GM13976 (cell line): ENCODE results near the gene COX19.
A peak's percentile ranks its signal among the peaks of the same experiment; 100 is the strongest.

Experiments
- DNase-seq: peaks from one replicate; pipeline ENCODE4 v3.0.0; 2012; ENCODE audit warnings: low spot score
- CTCF ChIP-seq: IDR thresholded peaks from 2 replicates; pipeline ENCODE4 v1.5.1; 2012; ENCODE audit warnings: borderline replicate concordance, mild to moderate bottlenecking; ENCODE audit not compliant: insufficient read depth; ENCODE audit errors: extremely low read depth, missing control alignments, control extremely low read depth
- in situ Hi-C: fragments of 300-500 bp; cut with MboI; formaldehyde crosslinking; loops from one replicate; pipeline ENCODE4 v1.12.0; 2022; ENCODE audit warnings: low sequenced_read_pairs, mixed read lengths, inconsistent platforms; ENCODE audit not compliant: unreplicated experiment

The COX19 gene

GRCh38 chr7:994592-995308 lies 19.4 kb upstream of the COX19 start:
- no peak for DNase-seq
- in situ Hi-C loops: loop anchor here (10.0 kb wide), 2 partner anchors 90 to 180 kb away; partner anchors contain the start of gene GPER1
- TF ChIP-seq CTCF: no peak

- DNase-seq: peak; percentile 94
- peak; percentile 100 for TF ChIP-seq CTCF
- in situ Hi-C loops: loop anchor here (10.0 kb wide), 2 partner anchors 92 to 182 kb away; partner anchors contain the start of gene GPER1
Observed at GRCh38 chr7:992709-993607, 17.6 kb upstream of the COX19 start.

- TF ChIP-seq CTCF: no peak
- no peak for DNase-seq
- in situ Hi-C loops: loop anchor here (10.0 kb wide), 2 partner anchors 93 to 183 kb away; partner anchors contain the start of gene GPER1
Observed at GRCh38 chr7:991729-992656, 16.6 kb upstream of the COX19 start.

- in situ Hi-C loops: loop anchor here (10.0 kb wide), 2 partner anchors 94 to 184 kb away; partner anchors contain the start of gene GPER1
- TF ChIP-seq CTCF: no peak
- no peak for DNase-seq
Observed at GRCh38 chr7:990933-991728, 15.8 kb upstream of the COX19 start.

GRCh38 chr7:990352-990932 lies 15.1 kb upstream of the COX19 start:
- no peak for TF ChIP-seq CTCF
- no peak for DNase-seq
- in situ Hi-C loops: loop anchor here (10.0 kb wide), 2 partner anchors 94 to 184 kb away; partner anchors contain the start of gene GPER1
